ENCODE results near the gene INSRR. TPM values are rescaled to one million over a fixed set of nuclear protein-coding genes. Genes with fewer than 3 reads are reported as not detected.

Gene INSRR
- total RNA-seq, 1 experiment from 2014 or later: not detected

DNA sequence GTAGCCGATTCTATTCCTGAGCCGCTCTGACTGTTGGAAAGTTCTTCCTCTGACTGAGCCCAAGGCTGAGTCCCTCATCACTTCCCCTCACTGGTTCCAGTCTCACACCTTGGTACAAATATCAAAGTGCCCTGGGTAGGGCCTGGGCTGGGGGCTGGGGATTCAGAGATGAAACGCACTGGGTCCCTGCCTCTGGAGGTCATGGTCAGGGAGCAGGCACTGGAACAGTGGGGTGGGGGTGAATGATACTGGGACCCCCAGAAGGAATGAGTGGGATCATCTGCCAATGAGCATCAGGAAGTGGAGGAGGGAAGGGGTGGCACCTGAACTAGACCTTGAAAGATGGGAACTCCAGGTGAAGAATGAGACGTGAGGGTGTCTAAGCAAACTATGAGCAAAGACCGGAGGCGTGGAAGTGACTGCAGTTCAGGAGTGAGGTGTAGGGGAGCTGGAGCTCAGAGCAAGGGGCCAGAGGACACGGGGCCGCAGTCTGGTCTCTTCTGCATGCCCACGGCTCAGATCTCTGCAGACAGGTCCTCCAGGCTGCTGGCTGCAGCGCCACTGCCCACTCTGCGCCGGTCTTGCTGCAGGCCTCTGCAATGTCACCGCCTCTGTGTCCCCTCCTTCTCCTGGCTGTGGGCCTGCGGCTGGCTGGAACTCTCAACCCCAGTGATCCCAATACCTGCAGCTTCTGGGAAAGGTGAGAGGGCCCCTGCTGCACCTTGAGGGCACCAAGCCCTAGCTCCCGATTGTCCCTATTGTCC is 44.6 kb upstream of the INSRR start:
- no peaks in the 10 kb centered on the region for H3K27me3 ChIP-seq (ENCODE audit: insufficient read depth, low read depth)
- POLR2A ChIA-PET (ENCODE audit: unreplicated experiment): no interaction called here
- no peak for DNase-seq
- no peaks in the 10 kb centered on the region for H3K9me3 ChIP-seq (ENCODE audit: insufficient read depth, low read depth)
- no peaks in the 10 kb centered on the region for H4K20me1 ChIP-seq (ENCODE audit: insufficient read depth)
- no peaks in the 10 kb centered on the region for H3K36me3 ChIP-seq (ENCODE audit: low read depth)
- no peaks in the 10 kb centered on the region for H3F3A ChIP-seq (ENCODE audit: insufficient read depth, low read depth)
- no peak overlapping the region for H3K4me3 ChIP-seq
- intact Hi-C loops (cut with micrococcal nuclease; ENCODE audit: unreplicated experiment): no loop called here
- no peaks in the 10 kb centered on the region for H3K79me2 ChIP-seq (ENCODE audit: low read depth)
- CTCF ChIA-PET: no interaction called here
- H2AFZ ChIP-seq: no peak overlapping the region
- H3K4me2 ChIP-seq: no peak overlapping the region
- peaks cover 15% of the 10 kb centered on the region for H3K4me1 ChIP-seq (replicated peaks; ENCODE audit: insufficient read depth)
- BruUV-seq (replicated peaks): no TSS peak
- TF ChIP-seq, protein P1, sequence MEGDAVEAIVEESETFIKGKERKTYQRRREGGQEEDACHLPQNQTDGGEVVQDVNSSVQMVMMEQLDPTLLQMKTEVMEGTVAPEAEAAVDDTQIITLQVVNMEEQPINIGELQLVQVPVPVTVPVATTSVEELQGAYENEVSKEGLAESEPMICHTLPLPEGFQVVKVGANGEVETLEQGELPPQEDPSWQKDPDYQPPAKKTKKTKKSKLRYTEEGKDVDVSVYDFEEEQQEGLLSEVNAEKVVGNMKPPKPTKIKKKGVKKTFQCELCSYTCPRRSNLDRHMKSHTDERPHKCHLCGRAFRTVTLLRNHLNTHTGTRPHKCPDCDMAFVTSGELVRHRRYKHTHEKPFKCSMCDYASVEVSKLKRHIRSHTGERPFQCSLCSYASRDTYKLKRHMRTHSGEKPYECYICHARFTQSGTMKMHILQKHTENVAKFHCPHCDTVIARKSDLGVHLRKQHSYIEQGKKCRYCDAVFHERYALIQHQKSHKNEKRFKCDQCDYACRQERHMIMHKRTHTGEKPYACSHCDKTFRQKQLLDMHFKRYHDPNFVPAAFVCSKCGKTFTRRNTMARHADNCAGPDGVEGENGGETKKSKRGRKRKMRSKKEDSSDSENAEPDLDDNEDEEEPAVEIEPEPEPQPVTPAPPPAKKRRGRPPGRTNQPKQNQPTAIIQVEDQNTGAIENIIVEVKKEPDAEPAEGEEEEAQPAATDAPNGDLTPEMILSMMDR (conservative IDR thresholded peaks at IDR 0.05): no peak
- TF ChIP-seq EZH2 (IDR thresholded peaks at IDR 0.05; ENCODE audit: low read depth): no peak
- no peaks in the 10 kb centered on the region for H3K9me2 ChIP-seq (ENCODE audit: insufficient read depth)
- H3K27ac ChIP-seq: no peak overlapping the region

DNA sequence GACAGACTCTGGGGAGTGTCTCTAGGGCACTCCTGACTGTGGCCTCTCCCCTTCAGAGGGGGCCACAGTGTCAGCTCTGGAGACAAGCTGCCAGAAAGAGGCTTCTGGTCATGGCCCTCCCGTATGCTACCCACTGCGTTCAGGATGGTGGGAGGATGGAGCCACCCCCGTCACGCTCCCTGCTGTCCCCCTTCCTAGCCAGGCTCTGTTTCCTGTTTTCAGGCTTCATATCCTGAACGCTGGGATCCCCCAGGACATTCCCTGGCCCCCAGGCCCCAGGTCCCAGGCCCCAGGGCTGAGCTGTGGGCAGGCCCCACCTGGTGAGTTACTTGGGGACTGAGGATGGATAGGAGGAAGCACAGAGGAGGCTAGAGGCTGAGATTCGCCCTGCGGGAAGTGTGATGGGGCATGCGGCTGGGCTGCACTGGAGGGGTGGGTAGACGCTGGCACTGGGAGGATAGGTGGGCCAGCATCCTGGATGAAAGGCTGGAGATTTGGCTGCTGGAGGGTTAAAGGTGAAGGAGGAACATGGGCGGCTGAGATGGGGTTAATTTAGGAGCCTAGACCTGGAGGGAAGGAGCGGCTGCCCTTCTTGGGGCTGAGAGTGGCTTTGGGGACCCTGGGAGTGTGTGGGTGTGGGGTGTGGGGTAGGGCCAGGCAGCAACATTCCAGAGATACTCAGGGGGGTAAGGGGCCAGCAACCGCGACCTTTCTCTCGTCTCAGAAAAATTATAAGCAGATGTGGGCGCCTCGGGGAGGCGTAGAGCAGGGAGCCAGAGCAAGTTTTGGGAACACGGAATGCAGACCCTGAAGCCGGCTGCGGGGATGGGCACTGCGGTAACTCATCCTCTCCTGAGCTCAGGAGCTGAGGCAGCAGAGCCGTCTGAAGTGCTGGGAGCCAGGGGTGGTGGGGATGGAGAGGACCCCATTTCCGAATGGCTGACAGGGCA is 43.3 kb upstream of the INSRR start:
- Histone ChIP-seq H3K27ac (no peak overlapping the region), H3K4me1 (replicated peaks; ENCODE audit: insufficient read depth) (peaks cover 24% of the 10 kb centered on the region), H3K79me2 (ENCODE audit: low read depth) (no peaks in the 10 kb centered on the region), H3K9me3 (ENCODE audit: insufficient read depth, low read depth) (no peaks in the 10 kb centered on the region), H3K9me2 (ENCODE audit: insufficient read depth) (no peaks in the 10 kb centered on the region), H4K20me1 (ENCODE audit: insufficient read depth) (no peaks in the 10 kb centered on the region), H3K4me2 (no peak overlapping the region), H2AFZ (no peak overlapping the region), H3F3A (ENCODE audit: insufficient read depth, low read depth) (peaks cover 8% of the 10 kb centered on the region), H3K4me3 (no peak overlapping the region), H3K27me3 (ENCODE audit: insufficient read depth, low read depth) (no peaks in the 10 kb centered on the region), H3K36me3 (ENCODE audit: low read depth) (no peaks in the 10 kb centered on the region)
- POLR2A ChIA-PET (ENCODE audit: unreplicated experiment): no interaction called here
- no peak for DNase-seq
- TF ChIP-seq EZH2 (IDR thresholded peaks at IDR 0.05; ENCODE audit: low read depth): no peak
- TF ChIP-seq, protein P1 (conservative IDR thresholded peaks at IDR 0.05): no peak
- CTCF ChIA-PET: no interaction called here
- intact Hi-C loops (cut with micrococcal nuclease; ENCODE audit: unreplicated experiment): no loop called here
- no TSS peak for BruUV-seq (replicated peaks)

DNA sequence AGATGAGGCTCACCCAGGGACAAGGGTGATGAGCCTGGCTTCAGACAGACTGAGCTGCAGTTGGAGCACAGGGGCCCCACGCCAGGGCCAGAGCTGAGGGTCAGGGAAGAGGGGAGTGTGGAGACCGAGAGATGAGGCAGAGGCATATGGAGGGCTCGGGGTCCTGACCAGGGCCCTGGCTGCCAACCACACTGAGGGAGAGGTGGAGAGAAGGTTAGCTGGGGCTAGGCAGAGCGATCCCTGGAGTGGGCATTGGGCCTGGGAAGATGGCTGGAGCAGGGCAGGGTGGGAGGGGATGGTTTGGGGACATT is 42.6 kb upstream of the INSRR start:
- intact Hi-C loops (cut with micrococcal nuclease; ENCODE audit: unreplicated experiment): no loop called here
- TF ChIP-seq, protein P1 (conservative IDR thresholded peaks at IDR 0.05): no peak
- no peak for TF ChIP-seq EZH2 (IDR thresholded peaks at IDR 0.05; ENCODE audit: low read depth)
- ChIA-PET POLR2A (ENCODE audit: unreplicated experiment) (no interaction called here), CTCF (no interaction called here)
- Histone ChIP-seq H3K36me3 (ENCODE audit: low read depth) (no peaks in the 10 kb centered on the region), H3K4me1 (replicated peaks; ENCODE audit: insufficient read depth) (peaks cover 25% of the 10 kb centered on the region), H3K4me3 (no peak overlapping the region), H3K79me2 (ENCODE audit: low read depth) (no peaks in the 10 kb centered on the region), H3K27ac (no peak overlapping the region), H3K9me3 (ENCODE audit: insufficient read depth, low read depth) (no peaks in the 10 kb centered on the region), H3K9me2 (ENCODE audit: insufficient read depth) (no peaks in the 10 kb centered on the region), H3K4me2 (no peak overlapping the region), H3F3A (ENCODE audit: insufficient read depth, low read depth) (peaks cover 13% of the 10 kb centered on the region), H4K20me1 (ENCODE audit: insufficient read depth) (no peaks in the 10 kb centered on the region), H2AFZ (no peak overlapping the region), H3K27me3 (ENCODE audit: insufficient read depth, low read depth) (no peaks in the 10 kb centered on the region)
- DNase-seq: no peak
- no TSS peak for BruUV-seq (replicated peaks)

All from PC-9 (cell line).